Stimulated activated CD4-positive, alpha-beta T cell treated with anti-CD3 and anti-CD28 coated beads, Interleukin-12 subunit alpha, Interleukin-12 subunit beta, amount 100 ng/mL, for 4 hours (primary cell): ENCODE measurements around the gene FAM241A.
"Not testable (repeated sequence)": the region's sequence is repeated elsewhere in the genome, so short reads cannot be mapped to it uniquely, and the experiment has no call there.

Source experiments
- DNase-seq: peaks from one replicate; pipeline ENCODE4 v3.0.0-alpha.2; 2020

Gene FAM241A

GRCh38 chr4:112176596-112176995 is 31.3 kb downstream of the FAM241A start:
- DNase-seq: no peak

- DNase-seq: not testable (repeated sequence)
Measured at GRCh38 chr4:112178741-112179140, 33.5 kb downstream of the FAM241A start.

GRCh38 chr4:112181358-112182000 is 36.2 kb downstream of the FAM241A start:
- no peak for DNase-seq

DNA sequence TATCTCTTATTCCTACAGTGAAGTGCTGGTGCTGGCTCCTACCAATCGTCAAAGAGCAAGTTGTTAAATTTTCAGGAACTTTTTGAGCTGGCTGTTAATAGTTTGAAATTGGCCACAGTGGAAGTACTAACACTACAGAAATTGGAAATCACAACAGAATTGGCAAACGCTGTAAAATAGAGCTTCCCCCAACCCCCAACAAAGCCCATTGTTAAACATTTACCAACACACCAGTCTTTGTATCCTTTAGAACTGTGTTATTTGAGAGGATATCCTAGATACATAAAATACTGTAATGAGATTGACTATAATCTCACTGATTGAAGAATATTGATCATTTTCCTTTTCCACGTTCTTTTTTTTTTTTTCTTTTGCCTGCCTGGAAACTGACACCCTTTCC is 37.4 kb downstream of the FAM241A start:
- no peak for DNase-seq

DNA sequence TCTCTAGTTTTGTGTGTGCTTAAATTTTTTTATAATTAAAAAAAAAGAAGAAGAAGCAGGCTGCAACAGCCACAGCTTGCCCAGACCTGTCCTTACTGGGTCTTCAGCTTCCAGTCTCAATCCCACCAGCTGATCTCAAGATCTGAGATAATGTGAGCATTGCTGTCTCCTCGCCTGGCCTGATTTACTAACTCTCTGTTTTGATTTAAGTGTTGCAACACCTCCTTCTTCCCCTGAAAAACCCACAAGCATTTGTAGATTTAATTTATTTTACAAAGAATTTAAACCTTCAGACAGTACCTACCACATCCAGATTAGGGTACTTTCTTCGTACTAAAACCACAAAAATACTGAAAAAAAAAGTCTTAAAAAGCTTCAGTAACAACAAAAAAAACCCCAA is 38.0 kb downstream of the FAM241A start:
- no peak for DNase-seq

- DNase-seq: no peak
Measured at GRCh38 chr4:112184438-112184837, 39.2 kb downstream of the FAM241A start.

DNA sequence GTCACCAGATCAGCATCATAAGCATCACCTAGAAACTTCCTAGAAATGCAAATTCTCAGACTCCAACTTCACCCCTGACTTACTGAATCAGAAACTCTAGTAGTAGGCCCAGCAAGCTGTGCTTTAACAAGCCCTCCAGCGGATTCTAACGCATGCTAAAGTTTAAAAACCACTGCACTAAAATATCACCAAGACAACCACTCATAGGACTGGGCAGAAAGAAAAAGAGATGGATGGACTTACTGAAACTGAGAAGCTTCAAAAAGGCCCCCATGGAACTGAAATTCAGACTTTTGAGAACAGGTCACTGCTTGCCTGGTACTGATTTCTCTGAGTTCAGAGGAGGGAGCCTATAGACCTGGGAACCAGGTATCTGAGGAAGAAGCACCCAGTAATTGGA is 40.1 kb downstream of the FAM241A start:
- DNase-seq: no peak

- no peak for DNase-seq
Measured at GRCh38 chr4:112185740-112186670, 40.8 kb downstream of the FAM241A start.

- DNase-seq: no peak
Measured at GRCh38 chr4:112189754-112190153, 44.5 kb downstream of the FAM241A start.

- no peak for DNase-seq
Measured at GRCh38 chr4:112190684-112191083, 45.4 kb downstream of the FAM241A start.

DNA sequence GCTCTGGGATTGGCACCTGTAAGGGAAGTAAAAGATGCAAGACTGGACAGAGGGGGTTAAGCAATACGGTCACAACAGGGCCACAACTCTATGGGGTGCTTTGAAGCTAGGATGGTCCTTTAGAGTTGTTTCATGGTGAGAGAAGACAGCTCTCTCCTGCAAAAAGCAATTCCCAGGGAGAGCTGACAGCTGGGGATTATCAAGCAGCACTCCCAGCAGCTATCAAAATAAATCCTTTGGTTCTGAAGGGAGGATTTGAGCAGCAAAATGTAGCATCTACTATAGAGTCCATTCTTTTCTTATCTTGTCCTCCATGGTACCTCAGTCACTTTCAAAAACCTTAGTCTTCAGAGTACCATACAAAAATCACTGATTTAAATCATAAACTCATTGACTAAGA is 51.2 kb downstream of the FAM241A start:
- no peak for DNase-seq

DNA sequence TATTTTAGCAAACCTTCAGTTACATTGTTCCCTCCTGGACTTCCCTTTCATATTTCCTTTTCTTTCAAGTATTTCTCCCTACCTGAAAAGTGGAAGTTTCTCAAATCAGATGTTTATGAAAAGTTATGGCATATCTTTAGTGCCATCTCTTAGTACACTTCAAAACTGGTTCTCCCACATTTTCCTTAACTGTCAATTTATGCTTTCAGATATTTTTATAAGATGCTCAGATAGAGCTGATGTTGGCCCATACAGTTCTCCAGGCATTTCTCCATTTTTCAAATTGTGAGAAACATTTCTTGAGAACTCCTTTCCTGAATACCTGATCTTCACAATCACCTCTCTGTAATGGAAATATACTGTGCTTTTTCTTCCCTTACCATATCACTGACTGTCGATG is 53.8 kb downstream of the FAM241A start:
- DNase-seq: no peak

GRCh38 chr4:112201915-112202505 is 56.8 kb downstream of the FAM241A start:
- no peak for DNase-seq

GRCh38 chr4:112203593-112203992 is 58.3 kb downstream of the FAM241A start:
- no peak for DNase-seq

GRCh38 chr4:112206431-112206830 is 61.2 kb downstream of the FAM241A start:
- DNase-seq: no peak

- not testable (repeated sequence) for DNase-seq
Measured at GRCh38 chr4:112208137-112209095, 63.2 kb downstream of the FAM241A start.

DNA sequence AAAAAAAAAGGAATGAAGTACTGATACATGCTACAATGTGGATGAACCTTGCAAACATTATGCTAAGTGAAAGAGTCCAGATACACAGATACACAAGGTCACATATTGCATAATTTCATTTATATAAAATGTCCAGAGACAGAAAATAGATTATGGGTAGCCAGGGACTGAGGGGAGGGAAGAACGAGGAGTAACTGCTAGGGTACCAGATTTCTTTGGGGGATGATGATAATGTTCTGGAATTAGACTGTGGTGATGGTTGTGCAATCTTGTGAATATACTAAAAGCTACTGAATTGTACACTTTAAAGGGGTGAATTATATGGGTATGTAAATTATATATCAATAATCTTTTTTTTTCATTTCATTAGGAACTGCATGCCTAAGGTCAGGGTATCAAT is 65.5 kb downstream of the FAM241A start:
- DNase-seq: no peak

DNA sequence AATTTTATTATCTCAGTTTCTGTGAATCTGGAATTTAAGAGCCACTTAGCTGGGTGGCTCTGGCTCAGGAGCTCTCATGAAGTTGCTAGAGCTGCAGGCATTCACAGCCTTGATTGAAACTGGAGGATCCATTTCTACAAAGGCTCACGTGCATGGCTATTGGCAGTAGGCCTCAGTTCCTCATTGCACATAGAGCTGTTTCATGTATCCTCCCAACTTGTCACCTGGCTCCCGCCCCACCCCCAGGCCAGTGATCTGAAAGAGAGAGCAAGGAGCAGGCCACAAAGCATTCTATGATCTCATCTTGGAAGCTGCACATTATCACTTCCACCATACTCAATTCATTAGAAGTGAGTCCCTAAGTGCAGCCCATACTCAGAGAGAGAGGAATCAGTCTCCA is 67.8 kb downstream of the FAM241A start:
- no peak for DNase-seq

DNA sequence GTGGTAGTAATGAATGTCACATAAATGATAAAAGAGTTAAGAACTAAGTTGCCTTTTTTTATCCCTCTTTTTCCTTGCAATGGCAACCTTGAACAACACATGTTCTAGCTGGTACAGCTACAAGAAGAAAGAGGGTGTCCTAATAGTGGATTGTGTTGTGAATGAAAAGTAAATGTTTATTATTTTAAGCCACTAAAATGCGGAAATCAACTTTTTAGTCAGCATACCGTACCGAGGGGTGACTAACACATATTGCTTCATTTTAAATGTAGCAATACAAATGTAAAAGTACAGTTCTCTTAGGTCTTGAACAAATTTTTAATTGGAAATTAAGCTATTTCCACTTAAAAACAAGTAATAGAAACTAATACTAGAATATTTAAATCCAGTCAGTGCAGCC is 68.6 kb downstream of the FAM241A start:
- DNase-seq: no peak

- no peak for DNase-seq
Measured at GRCh38 chr4:112214390-112215264, 69.4 kb downstream of the FAM241A start.

- no peak for DNase-seq
Measured at GRCh38 chr4:112219826-112220366, 74.6 kb downstream of the FAM241A start.
